DMS114 treated with DMSO at 0.1 percent for 48 hours (cell line): ENCODE results near the gene PLCB3.

Experiments used
- DNase-seq: peaks from one replicate; lab custom pipeline; 2025; ENCODE audit not compliant: unreplicated experiment; lab: John Stamatoyannopoulos, UW

Gene PLCB3

GRCh38 chr11:64249563-64250414 is 1.5 kb upstream of the PLCB3 start:
- DNase-seq = no peak

- no peak for DNase-seq
Measured at GRCh38 chr11:64250415-64251015, 815 bp upstream of the PLCB3 start.

- no peak for DNase-seq
Measured at GRCh38 chr11:64251753-64252002, 348 bp downstream of the PLCB3 start.

- DNase-seq = no peak
Measured at GRCh38 chr11:64252003-64252872, 908 bp downstream of the PLCB3 start.

- DNase-seq = no peak
Measured at GRCh38 chr11:64253043-64253442, 1.7 kb downstream of the PLCB3 start.

DNA sequence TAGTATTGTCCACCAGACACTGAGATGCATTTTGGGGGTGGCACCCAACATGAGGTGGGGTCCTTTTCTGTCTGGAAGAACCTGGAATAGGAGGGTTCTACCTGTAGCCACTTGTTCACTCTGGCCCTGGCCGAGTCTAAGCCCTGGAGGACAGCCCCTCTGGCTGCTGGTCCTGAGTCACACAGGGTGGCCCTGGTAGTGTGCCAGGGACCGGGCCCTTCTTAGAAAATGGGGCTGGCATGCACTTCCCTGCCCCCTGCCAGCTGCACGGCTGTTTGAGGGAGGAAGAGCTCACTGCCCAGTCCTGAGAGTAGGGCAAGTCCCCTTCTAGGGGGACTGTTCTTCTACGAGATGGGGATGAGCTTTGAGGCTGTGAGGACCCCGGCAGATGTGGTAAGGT is 2.2 kb downstream of the PLCB3 start:
- DNase-seq = no peak

- DNase-seq = no peak
Measured at GRCh38 chr11:64254326-64254725, 3.0 kb downstream of the PLCB3 start.

DNA sequence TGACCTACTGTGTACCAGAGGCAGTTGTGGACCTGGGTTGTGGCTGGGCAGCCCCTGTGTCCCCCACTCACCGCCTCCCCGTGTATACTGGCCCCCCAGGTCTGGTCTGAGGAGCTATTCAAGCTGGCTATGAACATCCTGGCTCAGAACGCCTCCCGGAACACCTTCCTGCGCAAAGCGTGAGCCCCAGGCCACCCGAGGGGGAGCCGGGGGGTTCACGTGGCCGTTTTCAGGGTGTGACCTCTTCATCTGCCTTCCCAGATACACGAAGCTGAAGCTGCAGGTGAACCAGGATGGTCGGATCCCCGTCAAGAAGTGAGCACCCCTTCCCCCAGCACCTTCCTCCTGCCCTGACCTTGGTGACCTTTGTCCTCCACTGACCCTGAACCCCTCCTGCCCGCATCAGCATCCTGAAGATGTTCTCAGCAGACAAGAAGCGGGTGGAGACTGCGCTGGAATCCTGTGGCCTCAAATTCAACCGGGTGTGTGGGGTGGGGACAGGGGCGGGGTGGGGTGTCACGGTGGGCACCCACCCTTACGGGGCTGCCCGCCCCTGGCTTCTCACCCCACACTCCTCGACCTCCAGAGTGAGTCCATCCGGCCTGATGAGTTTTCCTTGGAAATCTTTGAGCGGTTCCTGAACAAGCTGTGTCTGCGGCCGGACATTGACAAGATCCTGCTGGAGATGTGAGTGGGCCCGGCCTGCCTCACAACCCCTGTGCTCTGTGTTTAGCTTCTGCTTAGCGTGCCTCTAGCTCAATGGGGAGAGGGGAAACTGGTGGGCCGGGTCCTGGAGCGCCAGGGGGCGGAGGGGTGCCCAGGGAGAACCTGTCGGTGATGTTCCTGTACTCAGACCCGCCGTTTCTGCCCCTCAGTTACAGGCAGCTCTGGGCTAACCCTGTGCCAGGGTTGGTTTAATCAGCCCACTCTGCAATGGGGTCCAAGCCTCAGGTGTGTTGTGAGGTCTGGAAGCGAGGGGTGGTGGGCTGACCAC is 4.1 kb downstream of the PLCB3 start:
- no peak for DNase-seq

- DNase-seq = no peak
Measured at GRCh38 chr11:64256300-64256699, 5.0 kb downstream of the PLCB3 start.

DNA sequence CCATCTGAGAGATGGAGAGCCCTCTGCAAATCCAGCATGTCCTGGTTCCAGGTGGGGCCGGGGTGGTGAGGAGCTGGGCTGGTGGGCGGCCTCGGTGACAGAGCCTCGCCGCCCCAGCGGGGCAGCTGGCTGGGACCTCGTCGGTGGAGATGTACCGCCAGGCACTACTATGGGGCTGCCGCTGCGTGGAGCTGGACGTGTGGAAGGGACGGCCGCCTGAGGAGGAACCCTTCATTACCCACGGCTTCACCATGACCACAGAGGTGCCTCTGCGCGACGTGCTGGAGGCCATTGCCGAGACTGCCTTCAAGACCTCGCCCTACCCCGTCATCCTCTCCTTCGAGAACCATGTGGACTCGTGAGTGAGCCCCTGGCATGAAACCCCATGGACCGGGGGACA is 7.0 kb downstream of the PLCB3 start:
- no peak for DNase-seq

DNA sequence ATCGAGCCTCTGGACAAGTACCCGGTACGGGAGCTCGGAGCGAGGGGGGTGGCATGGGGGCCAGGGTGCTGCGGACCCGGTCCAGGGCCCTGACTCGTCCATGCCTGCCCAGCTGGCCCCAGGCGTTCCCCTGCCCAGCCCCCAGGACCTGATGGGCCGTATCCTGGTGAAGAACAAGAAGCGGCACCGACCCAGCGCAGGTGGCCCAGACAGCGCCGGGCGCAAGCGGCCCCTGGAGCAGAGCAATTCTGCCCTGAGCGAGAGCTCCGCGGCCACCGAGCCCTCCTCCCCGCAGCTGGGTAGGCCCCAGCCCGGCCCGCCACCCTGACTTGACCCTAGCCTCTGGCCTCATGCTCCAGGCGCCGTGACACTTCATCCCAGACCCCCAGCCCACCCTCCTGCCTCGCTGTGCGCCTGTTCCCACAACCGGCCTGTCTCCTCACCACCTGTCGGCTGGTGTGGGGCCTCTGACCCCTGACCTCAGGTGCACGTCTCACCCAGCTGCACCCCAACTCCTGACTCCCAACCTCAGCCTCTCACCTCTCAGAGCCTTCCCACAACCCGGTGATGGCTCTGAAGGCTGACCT is 7.7 kb downstream of the PLCB3 start:
- no peak for DNase-seq

GRCh38 chr11:64259533-64260067 is 8.3 kb downstream of the PLCB3 start:
- no peak for DNase-seq

GRCh38 chr11:64260147-64260708 is 8.9 kb downstream of the PLCB3 start:
- no peak for DNase-seq

DNA sequence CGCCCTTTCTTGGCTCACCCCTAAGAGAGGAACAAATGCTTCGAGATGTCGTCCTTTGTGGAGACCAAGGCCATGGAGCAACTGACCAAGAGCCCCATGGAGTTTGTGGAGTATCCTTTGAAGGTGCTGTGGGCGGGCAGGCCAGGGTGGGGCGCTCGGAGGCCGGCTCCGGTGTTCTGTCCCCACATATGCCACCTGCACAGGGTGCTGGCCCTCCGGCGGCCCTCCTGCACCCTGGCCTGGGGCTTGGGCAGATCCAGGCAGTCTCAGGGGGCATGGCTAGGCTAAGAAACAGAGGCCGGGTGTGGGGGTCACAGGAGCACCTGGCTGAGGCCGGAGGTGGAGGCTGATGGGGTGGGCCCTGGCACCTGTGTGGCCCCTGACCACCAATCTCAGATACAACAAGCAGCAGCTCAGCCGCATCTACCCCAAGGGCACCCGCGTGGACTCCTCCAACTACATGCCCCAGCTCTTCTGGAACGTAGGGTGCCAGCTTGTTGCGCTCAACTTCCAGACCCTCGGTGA is 10.3 kb downstream of the PLCB3 start:
- no peak for DNase-seq

DNA sequence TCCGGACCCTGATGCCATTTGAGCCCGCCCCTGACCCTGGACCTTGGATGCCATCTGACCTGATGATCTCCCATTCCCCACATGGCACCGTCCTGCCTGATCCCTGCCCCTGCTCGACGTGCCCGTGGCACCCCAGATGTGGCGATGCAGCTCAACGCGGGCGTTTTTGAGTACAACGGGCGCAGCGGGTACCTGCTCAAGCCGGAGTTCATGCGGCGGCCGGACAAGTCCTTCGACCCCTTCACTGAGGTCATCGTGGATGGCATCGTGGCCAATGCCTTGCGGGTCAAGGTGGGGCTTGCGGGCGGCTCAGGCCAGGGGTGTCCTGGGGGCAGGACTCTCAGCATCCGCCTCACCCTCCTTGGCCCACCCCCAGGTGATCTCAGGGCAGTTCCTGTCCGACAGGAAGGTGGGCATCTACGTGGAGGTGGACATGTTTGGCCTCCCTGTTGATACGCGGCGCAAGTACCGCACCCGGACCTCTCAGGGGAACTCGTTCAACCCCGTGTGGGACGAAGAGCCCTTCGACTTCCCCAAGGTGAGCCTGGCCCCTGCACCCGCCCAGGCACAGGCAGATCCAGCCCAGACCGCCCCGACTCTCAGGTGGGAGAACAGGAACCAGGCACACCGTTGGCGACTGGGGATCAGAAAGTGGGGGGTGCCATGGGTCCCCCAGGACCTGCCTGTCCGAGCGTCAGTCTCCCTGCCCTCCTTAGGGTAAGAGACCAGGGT is 11.1 kb downstream of the PLCB3 start:
- DNase-seq = no peak

DNA sequence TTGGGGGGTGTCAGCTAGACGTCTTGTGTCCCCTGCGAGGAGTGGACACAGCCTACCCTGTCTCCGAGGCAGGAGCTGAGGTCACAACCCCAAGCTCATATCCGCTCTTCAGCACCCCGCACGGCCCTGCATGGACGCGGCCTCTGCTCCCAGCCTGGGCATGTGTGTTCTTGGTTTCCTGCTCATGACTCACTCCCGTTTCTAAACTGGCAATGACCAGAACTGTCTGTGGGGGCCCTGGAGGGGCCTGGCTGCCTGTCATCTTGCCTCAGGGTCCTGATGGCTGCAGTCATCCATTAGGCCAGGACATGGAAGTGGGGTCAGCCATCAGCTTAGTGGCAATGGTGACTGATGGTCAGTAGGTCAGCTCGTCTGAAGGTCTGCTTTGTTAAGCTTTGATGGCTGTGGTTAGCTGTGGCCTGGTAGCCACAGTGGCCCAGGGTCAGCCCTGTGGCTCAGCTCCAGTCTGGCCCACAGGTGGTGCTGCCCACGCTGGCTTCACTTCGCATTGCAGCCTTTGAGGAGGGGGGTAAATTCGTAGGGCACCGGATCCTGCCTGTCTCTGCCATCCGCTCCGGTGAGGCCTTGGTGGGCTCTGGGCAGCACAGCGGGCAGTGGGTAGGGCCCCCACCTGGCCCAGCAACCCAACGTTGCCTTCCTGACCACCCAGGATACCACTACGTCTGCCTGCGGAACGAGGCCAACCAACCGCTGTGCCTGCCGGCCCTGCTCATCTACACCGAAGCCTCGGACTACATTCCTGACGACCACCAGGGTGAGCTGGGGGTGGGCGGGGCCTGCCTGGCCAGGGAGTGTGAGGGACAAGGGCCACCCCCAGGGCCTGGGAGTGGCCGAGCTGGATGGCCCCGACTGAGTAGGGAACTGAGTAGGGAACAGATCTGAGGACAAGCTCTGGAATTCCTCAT is 12.0 kb downstream of the PLCB3 start:
- DNase-seq = no peak

- DNase-seq = no peak
Measured at GRCh38 chr11:64263947-64264317, 12.6 kb downstream of the PLCB3 start.

GRCh38 chr11:64264371-64264852 is 13.1 kb downstream of the PLCB3 start:
- DNase-seq = no peak
